GM12878 (cell line): Measurements from ENCODE around the gene LY6G6D. TPM values are rescaled to one million over a fixed set of nuclear protein-coding genes. Genes with fewer than 3 reads are reported as not detected.

Experiments
- ATAC-seq: fragments of 200-7000 bp; cut with Tn5 transposase; 3 replicates; pipeline ENCODE4 v1.9.1; 2020; ENCODE audit warnings: mild to moderate bottlenecking, moderate library complexity
- Bru-seq: library from RNA; stranded (reverse); fragments of 400-500 nt; gene quantifications from one replicate; lab custom pipeline; 2021; lab: Mats Ljungman, UMichigan
- BruChase-seq, 2 experiments: library from RNA; stranded (reverse); fragments of 400-500 nt; gene quantifications; one replicate each; lab custom pipeline; 2021; lab: Mats Ljungman, UMichigan
- BruUV-seq: library from RNA; stranded (reverse); fragments of 400-500 nt; replicated peaks from 2 replicates; lab custom pipeline; 2021; lab: Mats Ljungman, UMichigan
- CTCF ChIA-PET: fragments of 300-600 bp; sonication (Branson Sonifier 250); formaldehyde crosslinking; extraction: SDS; loops from one replicate; lab custom pipeline; 2021; ENCODE audit warnings: inconsistent platforms; lab: Yijun Ruan, JAX
- POLR2A ChIA-PET: fragments of 350-600 bp; formaldehyde crosslinking; extraction: SDS; loops from one replicate; lab custom pipeline; 2021; ENCODE audit warnings: inconsistent platforms; lab: Charles Lee
- RAD21 ChIA-PET: fragments of 300-600 bp; sonication (Branson Sonifier 250); formaldehyde crosslinking; loops from one replicate; lab custom pipeline; 2023; ENCODE audit warnings: antibody characterized with exemption; ENCODE audit not compliant: unreplicated experiment; lab: Charles Lee
- SMC1A ChIA-PET: fragments of 300-600 bp; sonication (Branson Sonifier 250); formaldehyde crosslinking; loops from one replicate; lab custom pipeline; 2023; ENCODE audit not compliant: unreplicated experiment, uncharacterized antibody; lab: Charles Lee
- DNase-seq: peaks from one replicate; pipeline ENCODE4 v3.0.0-alpha.2; 2011; ENCODE audit warnings: low read depth, low spot score
- FAIRE-seq: peaks from 3 replicates; lab custom pipeline; 2011; peaks lifted over from hg19 to GRCh38; lab: Jason Lieb, UNC
- H2AFZ ChIP-seq: 2 replicates; pipeline ENCODE4 v1.6.0; 2011; ENCODE audit warnings: low read depth, low read length, control low read depth; ENCODE audit not compliant: control insufficient read depth
- H3K27ac ChIP-seq: 2 replicates; pipeline ENCODE4 v1.5.1; 2011; ENCODE audit warnings: control low read depth; ENCODE audit not compliant: control insufficient read depth, insufficient read depth
- H3K27me3 ChIP-seq, 2 experiments: replicated peaks in 1 of 2; 2 replicates each; pipeline versions ENCODE4 v1.6.0 to v1.6.1; 2011; ENCODE audit warnings: low read length in 1 of 2; ENCODE audit not compliant: control insufficient read depth in 2 of 2, insufficient read depth in 2 of 2
- H3K36me3 ChIP-seq, 2 experiments: 2 replicates each; pipeline ENCODE4 v1.5.1; 2011; ENCODE audit warnings: low read length in 1 of 2; ENCODE audit not compliant: control insufficient read depth in 2 of 2, insufficient read depth in 2 of 2
- H3K4me1 ChIP-seq: 2 replicates; pipeline ENCODE4 v1.6.1; 2011; ENCODE audit warnings: mild to moderate bottlenecking, low read length, moderate library complexity, mixed read lengths; ENCODE audit not compliant: control insufficient read depth, insufficient read depth
- H3K4me2 ChIP-seq: 2 replicates; pipeline ENCODE4 v1.6.0; 2011; ENCODE audit warnings: control low read depth; ENCODE audit not compliant: control insufficient read depth, insufficient read depth
- H3K4me3 ChIP-seq: fragments of 200-600 bp; sonication (generic); 2 replicates; pipeline ENCODE4 v1.5.1; 2016
- H3K79me2 ChIP-seq: 2 replicates; pipeline ENCODE4 v1.6.0; 2011; ENCODE audit warnings: low read length; ENCODE audit not compliant: control insufficient read depth, insufficient read depth
- H3K9ac ChIP-seq: 2 replicates; pipeline ENCODE4 v1.8.0; 2011; ENCODE audit warnings: low read length, control low read depth, mixed read lengths; ENCODE audit not compliant: control insufficient read depth, insufficient read depth
- H3K9me3 ChIP-seq: replicated peaks from 3 replicates; pipeline ENCODE4 v1.5.1; 2011; ENCODE audit warnings: mild to moderate bottlenecking, low read length; ENCODE audit not compliant: control insufficient read depth, insufficient read depth
- H4K20me1 ChIP-seq: 2 replicates; pipeline ENCODE4 v1.6.0; 2011; ENCODE audit not compliant: control insufficient read depth, insufficient read depth
- BCL11A ChIP-seq: IDR thresholded peaks from 2 replicates; pipeline ENCODE4 v1.6.1; 2011; ENCODE audit warnings: low read depth, low read length
- HDGF ChIP-seq: fragments of 450-650 bp; IDR thresholded peaks from 2 replicates; pipeline ENCODE4 v1.6.1; 2016; ENCODE audit warnings: antibody characterized with exemption
- IRF4 ChIP-seq: IDR thresholded peaks from 2 replicates; pipeline ENCODE4 v1.6.1; 2011; ENCODE audit warnings: low read depth, low read length
- MTA3 ChIP-seq: IDR thresholded peaks from 2 replicates; pipeline ENCODE4 v1.6.1; 2012; ENCODE audit warnings: low read length, inconsistent platforms, borderline replicate concordance
- NRF1 ChIP-seq: conservative IDR thresholded peaks from 2 replicates; pipeline ENCODE4 v1.6.1; 2011; ENCODE audit warnings: mild to moderate bottlenecking, low read depth, low read length, improper control_type of control experiment
- POU2F2 ChIP-seq: IDR thresholded peaks from 3 replicates; pipeline ENCODE4 v1.6.1; 2011; ENCODE audit warnings: low read depth, mild to moderate bottlenecking, low read length, borderline replicate concordance
- ZNF24 ChIP-seq: fragments of 450-650 bp; IDR thresholded peaks from 2 replicates; pipeline ENCODE4 v1.6.1; 2017; ENCODE audit warnings: antibody characterized with exemption, mild to moderate bottlenecking
- WGBS: methylation state at CpG from one replicate; pipeline ENCODE4 v1.1.6; 2016; ENCODE audit warnings: low lambda C conversion rate; ENCODE audit not compliant: insufficient replicate concordance, insufficient coverage; ENCODE audit errors: missing lambda C conversion rate; 5-methylcytosine and 5-hydroxymethylcytosine counted together
- in situ Hi-C: fragments of 300-500 bp; cut with MboI; formaldehyde crosslinking; loops from 9 replicates; pipeline ENCODE4 v1.14.3; 2018; ENCODE audit warnings: mixed read lengths
- intact Hi-C: fragments of 100-400 bp; cut with micrococcal nuclease; formaldehyde crosslinking; loops from one replicate; pipeline ENCODE4 v1.14.2; 2022; ENCODE audit not compliant: unreplicated experiment
- long read RNA-seq, 2 experiments: library from polyadenylated mRNA; unstranded; transcript quantifications; one replicate each; pipeline ENCODE4 v2.0.0, GENCODE V29; 2019 to 2020
- polyA minus RNA-seq, 3 experiments: library from RNA; depleted of rRNA, polyadenylated mRNA; stranded (reverse); fragments of >200 nt; gene quantifications; 2 replicates each; pipeline ENCODE4 v1.2.3, GENCODE V29; 2011
- polyA plus RNA-seq, 11 experiments: library from polyadenylated mRNA; depleted of rRNA in 4 of 11; unstranded in 6 of 11; stranded (reverse) in 5 of 11; fragments of >200 nt; fragmentation: Nextera tagmentation in 4 of 11; fragmentation: Illumina TruSeq in 1 of 11; extraction: Ambion mirVana in 4 of 11; extraction: Trizol in 1 of 11; gene quantifications; 1 replicate in 1 of 11; 2 replicates in 10 of 11; pipeline versions ENCODE4 v1.2.1 to v1.2.3, GENCODE V29; 2011 to 2016; ENCODE audit warnings: inconsistent platforms in 2 of 11, missing spikeins in 2 of 11, low read depth in 1 of 11
- total RNA-seq, 4 experiments: library from RNA; depleted of rRNA in 3 of 4; stranded (reverse); fragments of >200 nt in 3 of 4; fragmentation: Illumina TruSeq in 1 of 4; extraction: Trizol in 1 of 4; gene quantifications; 2 replicates each; pipeline versions ENCODE4 v1.2.1 to v1.2.3, GENCODE V29; 2013 to 2021

Gene LY6G6D
- total RNA-seq (2013; cell fraction: nucleolus; rRNA removed): not detected in 2 replicates
- not detected in 2 replicates for total RNA-seq (2014; rRNA removed)
- total RNA-seq (2014; rRNA removed; fragmentation: Illumina TruSeq; extraction: Trizol): not detected in 2 replicates
- not detected in 2 replicates for total RNA-seq (2021)
- polyA plus RNA-seq (2011; ENCODE audit: low read depth): not detected
- polyA plus RNA-seq (2011; rRNA removed): not detected in 2 replicates
- not detected in 2 replicates for polyA plus RNA-seq (2011; cell fraction: cytosol; rRNA removed)
- polyA plus RNA-seq (2011; cell fraction: nucleus; rRNA removed): not detected in 2 replicates
- polyA plus RNA-seq (2012): not detected in 2 replicates
- polyA plus RNA-seq (2014; fragmentation: Illumina TruSeq; extraction: Trizol): not detected in 2 replicates
- not detected for polyA plus RNA-seq (2014; fragmentation: Nextera tagmentation; extraction: Ambion mirVana)
- polyA plus RNA-seq (2014; rRNA removed): not detected in 2 replicates
- polyA plus RNA-seq (2016; fragmentation: Nextera tagmentation; extraction: Ambion mirVana): not detected
- not detected in 2 replicates for polyA minus RNA-seq (2011; rRNA and poly(A)+ RNA removed)
- polyA minus RNA-seq (2011; cell fraction: cytosol; rRNA and poly(A)+ RNA removed): not detected in 2 replicates
- polyA minus RNA-seq (2011; cell fraction: nucleus; rRNA and poly(A)+ RNA removed): not detected in 2 replicates
- Bru-seq, nascent RNA: not detected
- BruChase-seq, experiment 1, labeled RNA remaining after a 6-hour chase: not detected
- not detected for BruChase-seq, experiment 2, labeled RNA remaining after a 2-hour chase
- long read RNA-seq, experiment 1: 0 reads
- long read RNA-seq, experiment 2: 0 reads

DNA sequence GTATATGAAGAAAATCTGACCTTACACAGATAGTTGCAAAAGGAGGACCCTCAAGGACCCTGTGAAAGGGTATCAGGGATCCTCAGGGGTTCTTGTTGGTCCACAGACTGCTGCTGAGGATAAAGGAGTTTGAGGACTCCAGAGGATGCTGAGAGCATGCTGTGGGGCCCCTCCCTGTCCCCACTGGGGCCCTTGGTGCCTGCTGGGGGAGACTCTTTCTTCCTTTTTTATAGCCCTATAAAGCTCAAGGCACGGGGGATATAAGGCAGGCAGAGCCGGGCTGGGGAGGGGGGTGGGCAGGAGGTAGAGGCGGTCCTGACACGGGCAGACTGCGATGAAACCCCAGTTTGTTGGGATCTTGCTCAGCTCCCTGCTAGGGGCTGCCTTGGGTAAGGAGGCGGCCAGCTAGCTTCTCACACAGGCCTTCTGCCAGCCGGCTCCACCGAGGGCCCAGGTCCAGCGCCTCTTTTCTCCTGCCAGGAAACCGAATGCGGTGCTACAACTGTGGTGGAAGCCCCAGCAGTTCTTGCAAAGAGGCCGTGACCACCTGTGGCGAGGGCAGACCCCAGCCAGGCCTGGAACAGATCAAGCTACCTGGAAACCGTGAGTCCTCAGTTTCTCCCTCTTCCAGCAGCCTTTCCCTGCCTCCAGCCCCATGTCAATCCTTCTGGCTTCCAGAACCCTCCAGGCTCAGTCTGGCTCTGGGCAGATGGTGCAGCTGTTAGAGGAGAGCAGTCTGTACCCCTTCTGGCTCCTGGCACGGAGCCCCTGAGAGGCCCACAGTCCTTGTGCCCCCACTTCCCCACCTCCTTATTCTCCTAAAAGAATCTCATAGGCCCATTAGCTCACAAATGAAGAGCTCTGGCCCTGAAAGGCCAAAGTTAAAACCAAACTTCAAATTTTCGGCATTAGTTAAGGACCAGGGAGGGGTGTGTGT is at the start of gene LY6G6D:
TSS of gene LY6G6D (plus strand) at position 327 of the 937 bp plus-strand sequence. CDS start at position 335, 8 bp downstream.
- CTCF ChIA-PET: interaction anchor here (0.8 to 1.4 kb wide), 3 partner anchors 10 to 55 kb away, joined by 3 read pairs; partner anchors contain the start of gene LY6G5C
- H3K27me3 ChIP-seq: peaks cover 0 to 2% of the 10 kb centered on the region in 2 experiments; a peak in 3 of 4 replicates
- no peak within 1 kb of the TSS for H3K4me2 ChIP-seq
- ATAC-seq: no peak
- SMC1A ChIA-PET: interaction anchor here (2.1 kb wide), 1 partner anchor 9 kb away, joined by 7 read pairs; the partner anchor contains the start of gene MPIG6B
- in situ Hi-C loops: no loop called here
- intact Hi-C loops: no loop called here
- BruUV-seq: no TSS peak
- H2AFZ ChIP-seq: no peak within 1 kb of the TSS
- H3K9me3 ChIP-seq: no peaks in the 10 kb centered on the region
- WGBS: 32% methylated on average over 16 of the region's 16 CpGs
- H3K27ac ChIP-seq: no peak within 1 kb of the TSS
- DNase-seq: no peak
- POLR2A ChIA-PET: interaction anchor here (0.6 to 1.3 kb wide), 2 partner anchors 43 to 55 kb away, joined by 3 to 4 read pairs; no protein-coding TSS in a partner anchor
- RAD21 ChIA-PET: no interaction called here
- no peaks in the 10 kb centered on the region for H3K36me3 ChIP-seq
- H3K79me2 ChIP-seq: no peaks in the 10 kb centered on the region
- TF ChIP-seq NRF1 (no peak), HDGF (no peak), POU2F2 (no peak), BCL11A (no peak), MTA3 (no peak), IRF4 (no peak), ZNF24 (no peak)
- H4K20me1 ChIP-seq: no peaks in the 10 kb centered on the region
- H3K9ac ChIP-seq: no peak within 1 kb of the TSS
- no peak within 1 kb of the TSS for H3K4me3 ChIP-seq
- no peak for FAIRE-seq
- no peaks in the 10 kb centered on the region for H3K4me1 ChIP-seq
